A673 (cell line): Measurements from ENCODE around the gene PNMA5. TPM values are rescaled to one million over a fixed set of nuclear protein-coding genes. Genes with fewer than 3 reads are reported as not detected.

ENCODE experiments used
- Bru-seq: library from RNA; stranded (reverse); fragments of 400-500 nt; gene quantifications from one replicate; lab custom pipeline; 2021; lab: Mats Ljungman, UMichigan
- BruChase-seq, 2 experiments: library from RNA; stranded (reverse); fragments of 400-500 nt; gene quantifications; one replicate each; lab custom pipeline; 2021; lab: Mats Ljungman, UMichigan
- BruUV-seq: library from RNA; stranded (reverse); fragments of 400-500 nt; replicated peaks from 2 replicates; lab custom pipeline; 2021; lab: Mats Ljungman, UMichigan
- CTCF ChIA-PET: fragments of 300-600 bp; sonication (Branson Sonifier 250); formaldehyde crosslinking; loops from one replicate; lab custom pipeline; 2022; ENCODE audit warnings: antibody characterized with exemption; lab: Charles Lee
- POLR2A ChIA-PET: fragments of 300-600 bp; sonication (Branson Sonifier 250); formaldehyde crosslinking; loops from one replicate; lab custom pipeline; 2022; ENCODE audit warnings: antibody characterized with exemption; ENCODE audit not compliant: low non-redundant PET; lab: Charles Lee
- DNase-seq: peaks from one replicate; pipeline ENCODE4 v3.0.0-alpha.2; 2015; ENCODE audit warnings: low spot score
- H3K27ac ChIP-seq: fragments of 200-600 bp; sonication (generic); 2 replicates; pipeline ENCODE4 v1.5.1; 2016; ENCODE audit warnings: mixed run types, low read depth, mild to moderate bottlenecking, mixed read lengths, antibody characterized with exemption, low read length; ENCODE audit not compliant: poor library complexity, severe bottlenecking
- H3K27me3 ChIP-seq: fragments of 200-600 bp; sonication (generic); replicated peaks from 2 replicates; pipeline ENCODE4 v1.6.1; 2017; ENCODE audit warnings: mixed run types, low read depth, mild to moderate bottlenecking, mixed read lengths, antibody characterized with exemption, low read length; ENCODE audit not compliant: insufficient read depth, poor library complexity
- H3K36me3 ChIP-seq: fragments of 200-600 bp; sonication (generic); 2 replicates; pipeline ENCODE4 v1.6.1; 2016; ENCODE audit warnings: mixed run types, mild to moderate bottlenecking, mixed read lengths, antibody characterized with exemption, low read length; ENCODE audit not compliant: insufficient read depth, poor library complexity, severe bottlenecking
- H3K4me1 ChIP-seq: fragments of 200-600 bp; sonication (generic); 2 replicates; pipeline ENCODE4 v1.6.1; 2017; ENCODE audit warnings: mixed run types, mild to moderate bottlenecking, mixed read lengths, antibody characterized with exemption, low read length; ENCODE audit not compliant: insufficient read depth, poor library complexity, severe bottlenecking
- H3K4me3 ChIP-seq: fragments of 200-600 bp; sonication (generic); 2 replicates; pipeline ENCODE4 v1.5.1; 2016; ENCODE audit warnings: low read depth, mixed run types, mild to moderate bottlenecking, mixed read lengths, low read length; ENCODE audit not compliant: poor library complexity, severe bottlenecking
- H3K9me3 ChIP-seq: fragments of 200-600 bp; sonication (generic); 2 replicates; pipeline ENCODE4 v1.6.1; 2016; ENCODE audit warnings: mixed run types, low read depth, mild to moderate bottlenecking, mixed read lengths, antibody characterized with exemption, low read length; ENCODE audit not compliant: poor library complexity, severe bottlenecking
- EZH2 ChIP-seq: fragments of 200-600 bp; sonication (generic); IDR thresholded peaks from 2 replicates; pipeline ENCODE4 v1.6.1; 2017; ENCODE audit warnings: borderline replicate concordance, low read depth, mild to moderate bottlenecking, mixed read lengths, antibody characterized with exemption, low read length; ENCODE audit not compliant: poor library complexity, severe bottlenecking
- intact Hi-C: fragments of 100-400 bp; cut with micrococcal nuclease; formaldehyde crosslinking; loops from one replicate; pipeline ENCODE4 v1.10.0; 2022; ENCODE audit not compliant: unreplicated experiment
- long read RNA-seq: library from polyadenylated mRNA; stranded (forward); transcript quantifications from one replicate; pipeline ENCODE4 v2.0.0, GENCODE V29; 2022
- total RNA-seq: library from RNA; stranded (reverse); gene quantifications from 2 replicates; pipeline ENCODE4 v1.2.3, GENCODE V29; 2021
- TF ChIP-seq, protein P1 (sequence below): fragments of 300-800, 200-600 bp; sonication (generic); conservative IDR thresholded peaks from 2 replicates; pipeline ENCODE4 v1.5.1; 2017; ENCODE audit warnings: low read depth, mild to moderate bottlenecking, antibody characterized with exemption, low read length, moderate library complexity, mixed read lengths

Gene PNMA5
- total RNA-seq (not detected in 2 replicates), Bru-seq, nascent RNA (not detected), BruChase-seq, experiment 1, labeled RNA remaining after a 2-hour chase (not detected), BruChase-seq, experiment 2, labeled RNA remaining after a 6-hour chase (not detected)
- long read RNA-seq, result 0 reads

DNA sequence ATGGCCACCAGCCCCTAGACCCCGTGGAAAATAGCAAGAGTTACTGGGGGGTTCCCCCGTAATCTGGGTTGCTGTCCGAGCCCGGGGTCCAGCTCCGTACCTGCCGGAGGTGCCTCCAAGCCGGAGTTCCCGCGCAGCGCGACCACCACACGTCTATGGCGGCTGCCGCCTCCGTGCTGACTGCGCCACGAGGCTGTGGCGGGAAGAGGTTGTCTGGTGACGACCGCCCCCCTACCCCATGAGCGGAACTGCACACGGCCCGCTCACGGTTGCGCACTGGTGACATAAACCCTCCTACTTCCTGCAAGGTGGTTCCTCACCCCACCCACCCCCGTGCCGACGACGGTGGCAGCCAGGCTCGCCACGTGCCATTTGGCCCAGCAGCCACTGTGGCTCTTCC lies at the start of gene PNMA5:
Gene PNMA5 (minus strand): TSS at position 184 of the 400 bp plus-strand sequence. CDS start 2,518 bp downstream, outside the sequence.
- H3K27ac ChIP-seq, result no peak within 1 kb of the TSS
- intact Hi-C loops, result no loop called here
- H3K4me1 ChIP-seq, result no peaks in the 10 kb centered on the region
- H3K4me3 ChIP-seq, result no peak within 1 kb of the TSS
- H3K9me3 ChIP-seq, result no peaks in the 10 kb centered on the region
- BruUV-seq, result no TSS peak
- H3K36me3 ChIP-seq, result no peaks in the 10 kb centered on the region
- CTCF ChIA-PET, result no interaction called here
- no peak for TF ChIP-seq EZH2
- TF ChIP-seq, protein P1, sequence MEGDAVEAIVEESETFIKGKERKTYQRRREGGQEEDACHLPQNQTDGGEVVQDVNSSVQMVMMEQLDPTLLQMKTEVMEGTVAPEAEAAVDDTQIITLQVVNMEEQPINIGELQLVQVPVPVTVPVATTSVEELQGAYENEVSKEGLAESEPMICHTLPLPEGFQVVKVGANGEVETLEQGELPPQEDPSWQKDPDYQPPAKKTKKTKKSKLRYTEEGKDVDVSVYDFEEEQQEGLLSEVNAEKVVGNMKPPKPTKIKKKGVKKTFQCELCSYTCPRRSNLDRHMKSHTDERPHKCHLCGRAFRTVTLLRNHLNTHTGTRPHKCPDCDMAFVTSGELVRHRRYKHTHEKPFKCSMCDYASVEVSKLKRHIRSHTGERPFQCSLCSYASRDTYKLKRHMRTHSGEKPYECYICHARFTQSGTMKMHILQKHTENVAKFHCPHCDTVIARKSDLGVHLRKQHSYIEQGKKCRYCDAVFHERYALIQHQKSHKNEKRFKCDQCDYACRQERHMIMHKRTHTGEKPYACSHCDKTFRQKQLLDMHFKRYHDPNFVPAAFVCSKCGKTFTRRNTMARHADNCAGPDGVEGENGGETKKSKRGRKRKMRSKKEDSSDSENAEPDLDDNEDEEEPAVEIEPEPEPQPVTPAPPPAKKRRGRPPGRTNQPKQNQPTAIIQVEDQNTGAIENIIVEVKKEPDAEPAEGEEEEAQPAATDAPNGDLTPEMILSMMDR, result no peak
- POLR2A ChIA-PET, result no interaction called here
- no peak for DNase-seq
- no peaks in the 10 kb centered on the region for H3K27me3 ChIP-seq

DNA sequence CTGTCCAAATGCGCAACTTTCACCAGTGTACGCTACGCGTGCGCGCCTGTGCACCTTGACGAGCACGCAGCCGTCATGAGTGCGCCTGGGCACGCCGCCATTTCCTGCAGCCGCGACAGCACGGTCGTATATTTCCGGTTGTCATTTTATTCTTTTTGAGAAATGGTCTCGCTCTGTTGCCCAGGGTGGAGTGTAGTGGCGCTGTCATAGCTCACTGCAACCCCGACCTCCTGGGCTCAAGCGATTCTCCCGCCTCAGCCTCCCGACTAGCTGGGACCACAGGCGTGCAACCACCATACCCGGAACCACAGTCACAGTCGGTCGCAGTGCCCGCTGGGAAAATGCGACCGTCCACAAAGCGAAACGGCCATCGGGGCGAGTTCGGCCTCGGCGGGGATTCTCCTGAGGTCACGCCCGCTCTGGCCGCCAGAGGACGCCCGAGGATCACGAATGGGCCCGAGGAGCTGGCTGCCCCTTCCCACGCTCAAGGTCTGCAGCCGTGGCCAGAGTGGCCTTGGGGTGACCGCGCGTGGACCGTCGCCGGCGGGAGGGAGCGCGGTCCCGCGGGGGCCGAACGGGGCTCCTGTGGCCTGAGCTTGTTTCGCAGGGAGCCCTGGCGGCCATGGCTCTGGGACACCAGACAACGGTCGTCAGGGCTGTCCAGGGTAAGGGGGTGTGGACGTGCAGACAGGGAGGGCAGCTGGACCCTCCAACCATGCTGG lies 38.6 kb upstream of the PNMA5 start:
- POLR2A ChIA-PET, result no interaction called here
- intact Hi-C loops, result loop anchor here (10.0 kb wide), 3 partner anchors 402 to 632 kb away; no protein-coding TSS in a partner anchor

DNA sequence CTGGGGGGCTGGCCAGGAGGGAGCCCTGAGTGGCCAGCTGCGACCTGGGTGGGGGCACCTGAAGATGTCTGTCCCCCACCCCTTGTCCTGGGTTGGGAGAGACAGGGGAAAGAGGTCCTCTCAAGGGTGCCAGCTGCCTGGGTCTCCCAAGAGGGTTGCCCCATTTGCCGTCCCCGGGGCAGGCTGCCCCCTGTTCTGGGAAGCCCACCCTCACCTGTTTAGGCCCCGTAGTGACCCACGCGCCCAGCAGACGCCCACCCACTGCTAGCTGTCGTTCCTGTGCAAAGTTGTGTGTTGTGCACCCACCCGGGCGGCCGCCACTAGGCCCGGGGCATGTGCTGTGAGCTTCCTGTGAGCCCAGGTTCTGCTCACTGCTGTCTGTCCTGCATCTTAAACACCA lies 36.9 kb upstream of the PNMA5 start:
- ChIA-PET POLR2A (no interaction called here), CTCF (interaction anchor here (1.7 kb wide), 1 partner anchor 89 kb away, joined by 4 read pairs; no protein-coding TSS in a partner anchor)
- DNase-seq, result no peak
- TF ChIP-seq, protein P1, result no peak
- TF ChIP-seq EZH2, result no peak
- no peaks in the 10 kb centered on the region for H3K36me3 ChIP-seq
- BruUV-seq, result no TSS peak
- intact Hi-C loops, result loop anchor here (10.0 kb wide), 3 partner anchors 404 to 634 kb away; no protein-coding TSS in a partner anchor
- H3K27me3 ChIP-seq, result no peaks in the 10 kb centered on the region
- no peak overlapping the region for H3K27ac ChIP-seq
- no peaks in the 10 kb centered on the region for H3K4me1 ChIP-seq
- H3K9me3 ChIP-seq, result no peaks in the 10 kb centered on the region
- no peak overlapping the region for H3K4me3 ChIP-seq

More for the DNA sequence above, 38.6 kb upstream of the PNMA5 start:
- peak; percentile 60 for DNase-seq
- no TSS peak for BruUV-seq
- TF ChIP-seq, protein P1, result peak; percentile 79
- no peak for TF ChIP-seq EZH2
- Histone ChIP-seq H3K27me3 (no peaks in the 10 kb centered on the region), H3K36me3 (no peaks in the 10 kb centered on the region), H3K4me1 (no peaks in the 10 kb centered on the region), H3K9me3 (no peaks in the 10 kb centered on the region), H3K4me3 (peak overlapping the region; percentile 31), H3K27ac (no peak overlapping the region)
- CTCF ChIA-PET, result interaction anchor here (0.6 to 1.7 kb wide), 2 partner anchors 91 to 723 kb away, joined by 4 to 5 read pairs; no protein-coding TSS in a partner anchor
